Brain pericyte (primary cell): ENCODE results near the gene RAD18.

Source experiments
- DNase-seq: peaks from one replicate; pipeline ENCODE4 v3.0.0-alpha.2; 2012; ENCODE audit warnings: low read depth, low spot score

RAD18 gene

DNA sequence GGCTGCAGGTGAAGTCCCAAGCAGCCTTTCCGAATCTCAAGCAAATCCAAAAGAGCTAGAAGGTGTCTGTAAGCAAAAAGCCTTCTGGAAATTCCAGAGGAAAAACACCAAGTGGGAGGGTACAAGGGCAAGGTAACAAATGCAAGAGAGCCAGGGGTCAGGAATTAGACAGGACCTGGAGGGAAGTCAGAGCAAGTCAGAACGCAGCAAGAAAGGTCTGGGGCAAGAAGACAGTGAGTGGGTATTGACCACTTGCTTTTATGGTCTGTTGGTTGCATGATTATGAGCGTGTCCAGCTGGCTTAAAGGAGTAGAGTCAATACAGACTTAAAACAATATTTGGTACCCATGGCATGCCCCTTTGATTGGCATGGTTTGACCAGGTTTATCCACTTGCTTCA, 127.2 kb downstream of the RAD18 start:
- no peak for DNase-seq

DNA sequence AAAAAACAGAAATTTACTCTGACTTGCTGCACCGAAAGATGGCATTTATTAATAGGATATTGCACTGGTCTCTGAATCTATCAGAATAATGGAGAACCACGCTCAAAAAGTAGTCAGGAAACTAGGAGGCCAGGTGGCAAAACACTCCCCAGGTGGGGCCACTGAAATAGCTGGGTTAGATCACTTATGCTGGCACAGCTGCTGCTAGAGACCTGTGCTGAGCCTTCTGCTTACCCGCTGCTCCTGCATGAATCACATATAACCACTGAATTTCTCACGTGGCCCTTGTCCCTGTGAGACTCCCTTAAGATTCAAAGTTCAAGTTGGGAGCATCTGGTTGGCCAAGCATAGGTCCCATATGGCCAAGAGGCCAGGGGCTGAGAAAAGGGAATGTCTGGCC, 127.9 kb downstream of the RAD18 start:
- no peak for DNase-seq

DNA sequence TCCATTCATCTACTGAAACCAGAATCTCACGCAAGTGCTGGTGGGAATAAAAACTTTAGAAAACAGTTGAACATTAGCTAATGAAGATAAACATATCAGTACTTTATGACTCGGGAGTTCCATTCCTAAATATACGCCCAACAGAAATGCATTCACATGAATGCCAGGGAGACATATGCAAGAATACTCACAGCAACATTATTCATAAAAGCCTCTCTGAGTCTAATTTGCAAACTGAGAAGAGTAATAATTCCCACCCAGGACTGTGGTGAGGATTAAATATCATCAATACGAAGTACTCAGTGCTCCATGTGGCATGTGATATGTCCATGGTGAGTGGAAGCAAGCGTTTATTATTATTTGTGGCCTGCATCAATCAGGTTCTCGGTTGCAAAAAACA, 128.3 kb downstream of the RAD18 start:
- DNase-seq = no peak

DNA sequence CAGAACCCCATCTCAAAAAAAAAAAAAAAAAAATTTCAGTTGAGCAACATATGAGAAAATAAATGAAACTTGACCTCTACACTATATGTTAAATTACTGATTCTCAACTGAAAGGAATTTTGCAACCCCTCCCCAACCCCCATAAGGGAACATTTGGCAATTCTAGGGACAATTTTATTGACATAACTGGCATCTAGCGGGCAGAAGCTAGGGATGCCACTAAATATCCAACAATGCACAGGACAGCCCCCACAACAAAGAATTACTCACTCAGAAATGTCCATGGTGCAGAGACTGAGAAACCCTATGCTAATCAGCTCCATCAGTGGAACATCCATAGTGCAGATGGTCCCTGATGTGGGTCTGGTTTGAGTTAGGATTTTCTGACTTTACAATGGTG, 135.6 kb downstream of the RAD18 start:
- DNase-seq = no peak
